Mucosa of stomach (tissue), 1 donor: ENCODE data around the gene SIK3.
"Not testable (repeated sequence)": the region's sequence is repeated elsewhere in the genome, so short reads cannot be mapped to it uniquely, and the experiment has no call there.

Experiments
- H3K27me3 ChIP-seq: one replicate; pipeline ENCODE4 v1.7.0; 2013; ENCODE audit warnings: mild to moderate bottlenecking, low read length; ENCODE audit not compliant: control insufficient read depth, insufficient read depth
- H3K36me3 ChIP-seq: one replicate; pipeline ENCODE4 v1.7.0; 2013; ENCODE audit warnings: low read length; ENCODE audit not compliant: control insufficient read depth, insufficient read depth
- H3K4me1 ChIP-seq: one replicate; pipeline ENCODE4 v1.7.0; 2013; ENCODE audit warnings: mild to moderate bottlenecking, low read length; ENCODE audit not compliant: control insufficient read depth, insufficient read depth
- H3K4me3 ChIP-seq: one replicate; pipeline ENCODE4 v1.7.0; 2013; ENCODE audit warnings: low read length
- H3K9ac ChIP-seq: one replicate; pipeline ENCODE4 v1.7.0; 2013; ENCODE audit warnings: mild to moderate bottlenecking, low read length, moderate library complexity
- H3K9me3 ChIP-seq: one replicate; pipeline ENCODE4 v1.7.0; 2013; ENCODE audit warnings: mild to moderate bottlenecking, low read length, moderate library complexity; ENCODE audit not compliant: control insufficient read depth
- donor health status: Pancreatic carcinoma.

SIK3 gene

GRCh38 chr11:117052196-117053149 is 45.8 kb downstream of the SIK3 start:
- H3K36me3 ChIP-seq, result no peaks in the 10 kb centered on the region
- H3K27me3 ChIP-seq, result no peaks in the 10 kb centered on the region
- no peaks in the 10 kb centered on the region for H3K9me3 ChIP-seq
- no peaks in the 10 kb centered on the region for H3K4me1 ChIP-seq
- no peak overlapping the region for H3K4me3 ChIP-seq
- no peak overlapping the region for H3K9ac ChIP-seq

GRCh38 chr11:117050121-117050520 is 48.1 kb downstream of the SIK3 start:
- not testable (repeated sequence) for H3K4me1 ChIP-seq, H3K9ac ChIP-seq, H3K9me3 ChIP-seq, H3K27me3 ChIP-seq, H3K36me3 ChIP-seq, H3K4me3 ChIP-seq

- H3K4me1 ChIP-seq, result peaks cover 13% of the 10 kb centered on the region
- H3K9ac ChIP-seq, H3K27me3 ChIP-seq, H3K4me3 ChIP-seq, H3K36me3 ChIP-seq, H3K9me3 ChIP-seq: not testable (repeated sequence)
Measured at GRCh38 chr11:117046627-117047026, 51.6 kb downstream of the SIK3 start.

GRCh38 chr11:117045956-117046355 is 52.3 kb downstream of the SIK3 start:
- H3K9ac ChIP-seq, result no peak overlapping the region
- H3K36me3 ChIP-seq, result no peaks in the 10 kb centered on the region
- no peaks in the 10 kb centered on the region for H3K9me3 ChIP-seq
- H3K4me3 ChIP-seq, result no peak overlapping the region
- peaks cover 13% of the 10 kb centered on the region for H3K4me1 ChIP-seq
- no peaks in the 10 kb centered on the region for H3K27me3 ChIP-seq

- H3K9ac ChIP-seq, result no peak overlapping the region
- no peaks in the 10 kb centered on the region for H3K27me3 ChIP-seq
- H3K4me1 ChIP-seq, result peaks cover 13% of the 10 kb centered on the region
- H3K4me3 ChIP-seq, result no peak overlapping the region
- H3K36me3 ChIP-seq, result no peaks in the 10 kb centered on the region
- no peaks in the 10 kb centered on the region for H3K9me3 ChIP-seq
Measured at GRCh38 chr11:117045196-117045595, 53.0 kb downstream of the SIK3 start.

- Histone ChIP-seq H3K4me1 (peaks cover 13% of the 10 kb centered on the region), H3K27me3 (no peaks in the 10 kb centered on the region), H3K9me3 (no peaks in the 10 kb centered on the region), H3K36me3 (no peaks in the 10 kb centered on the region), H3K9ac (no peak overlapping the region), H3K4me3 (no peak overlapping the region)
Measured at GRCh38 chr11:117044287-117045035, 53.8 kb downstream of the SIK3 start.

GRCh38 chr11:117042689-117043088 is 55.5 kb downstream of the SIK3 start:
- H3K4me3 ChIP-seq, result no peak overlapping the region
- peaks cover 19% of the 10 kb centered on the region for H3K4me1 ChIP-seq
- no peaks in the 10 kb centered on the region for H3K36me3 ChIP-seq
- no peaks in the 10 kb centered on the region for H3K27me3 ChIP-seq
- H3K9me3 ChIP-seq, result no peaks in the 10 kb centered on the region
- H3K9ac ChIP-seq, result no peak overlapping the region

GRCh38 chr11:117039900-117040299 is 58.3 kb downstream of the SIK3 start:
- H3K9ac ChIP-seq, result no peak overlapping the region
- peaks cover 19% of the 10 kb centered on the region for H3K4me1 ChIP-seq
- no peaks in the 10 kb centered on the region for H3K9me3 ChIP-seq
- H3K27me3 ChIP-seq, result no peaks in the 10 kb centered on the region
- H3K4me3 ChIP-seq, result no peak overlapping the region
- H3K36me3 ChIP-seq, result no peaks in the 10 kb centered on the region

- no peaks in the 10 kb centered on the region for H3K36me3 ChIP-seq
- H3K4me1 ChIP-seq, result peaks cover 12% of the 10 kb centered on the region
- no peaks in the 10 kb centered on the region for H3K9me3 ChIP-seq
- no peaks in the 10 kb centered on the region for H3K27me3 ChIP-seq
- no peak overlapping the region for H3K9ac ChIP-seq
- H3K4me3 ChIP-seq, result no peak overlapping the region
Measured at GRCh38 chr11:117039270-117039669, 59.0 kb downstream of the SIK3 start.

GRCh38 chr11:117037975-117038350 is 60.3 kb downstream of the SIK3 start:
- H3K9me3 ChIP-seq, result no peaks in the 10 kb centered on the region
- no peaks in the 10 kb centered on the region for H3K27me3 ChIP-seq
- H3K36me3 ChIP-seq, result no peaks in the 10 kb centered on the region
- peaks cover 12% of the 10 kb centered on the region for H3K4me1 ChIP-seq
- no peak overlapping the region for H3K9ac ChIP-seq
- H3K4me3 ChIP-seq, result no peak overlapping the region

GRCh38 chr11:117037279-117037974 is 60.8 kb downstream of the SIK3 start:
- no peaks in the 10 kb centered on the region for H3K9me3 ChIP-seq
- H3K36me3 ChIP-seq, result no peaks in the 10 kb centered on the region
- no peak overlapping the region for H3K9ac ChIP-seq
- no peak overlapping the region for H3K4me3 ChIP-seq
- H3K27me3 ChIP-seq, result no peaks in the 10 kb centered on the region
- H3K4me1 ChIP-seq, result peaks cover 12% of the 10 kb centered on the region

- H3K4me1 ChIP-seq, result peaks cover 12% of the 10 kb centered on the region
- H3K9ac ChIP-seq, result no peak overlapping the region
- H3K36me3 ChIP-seq, result no peaks in the 10 kb centered on the region
- H3K27me3 ChIP-seq, result no peaks in the 10 kb centered on the region
- H3K9me3 ChIP-seq, result no peaks in the 10 kb centered on the region
- no peak overlapping the region for H3K4me3 ChIP-seq
Measured at GRCh38 chr11:117034901-117035300, 63.3 kb downstream of the SIK3 start.
